ENCODE results near the gene LUM.

LUM gene

GRCh38 chr12:91111366-91112325, at the start of gene LUM:
Gene LUM (minus strand): TSS chr12:91111494. CDS start chr12:91108979, 2,515 bp downstream.
- H3K36me3 ChIP-seq (ENCODE audit: control insufficient read depth, insufficient read depth, low read length): no peaks in the 10 kb centered on the region
- no peak within 1 kb of the TSS for H3K27ac ChIP-seq (ENCODE audit: low read depth, low read length)
- H3K4me3 ChIP-seq (ENCODE audit: low read depth, low read length): no peak within 1 kb of the TSS
- no peaks in the 10 kb centered on the region for H3K9me3 ChIP-seq (ENCODE audit: control insufficient read depth, insufficient read depth, low read length)
- H3K4me1 ChIP-seq (ENCODE audit: control insufficient read depth, insufficient read depth, low read length): peaks cover 8% of the 10 kb centered on the region; the same call in 1 of the 2 replicates
- H3K27me3 ChIP-seq (ENCODE audit: control insufficient read depth, insufficient read depth, low read length): no peaks in the 10 kb centered on the region
- H3K9ac ChIP-seq (ENCODE audit: low read depth, low read length): no peak within 1 kb of the TSS

- Histone ChIP-seq H3K9ac (ENCODE audit: low read depth, low read length) (no peak overlapping the region), H3K9me3 (ENCODE audit: control insufficient read depth, insufficient read depth, low read length) (no peaks in the 10 kb centered on the region), H3K4me1 (ENCODE audit: control insufficient read depth, insufficient read depth, low read length) (no peaks in the 10 kb centered on the region), H3K27ac (ENCODE audit: low read depth, low read length) (no peak overlapping the region), H3K36me3 (ENCODE audit: control insufficient read depth, insufficient read depth, low read length) (no peaks in the 10 kb centered on the region), H3K27me3 (ENCODE audit: control insufficient read depth, insufficient read depth, low read length) (no peaks in the 10 kb centered on the region), H3K4me3 (ENCODE audit: low read depth, low read length) (no peak overlapping the region)
These were observed 49.7 kb upstream of the LUM start for GRCh38 chr12:91161009-91161408.

- Histone ChIP-seq H3K9ac (ENCODE audit: low read depth, low read length) (no peak overlapping the region), H3K36me3 (ENCODE audit: control insufficient read depth, insufficient read depth, low read length) (no peaks in the 10 kb centered on the region), H3K4me1 (ENCODE audit: control insufficient read depth, insufficient read depth, low read length) (no peaks in the 10 kb centered on the region)
These were observed 44.7 kb upstream of the LUM start for GRCh38 chr12:91155990-91156389.

GRCh38 chr12:91154131-91154530, 42.8 kb upstream of the LUM start:
- Histone ChIP-seq H3K9ac (ENCODE audit: low read depth, low read length) (no peak overlapping the region), H3K27me3 (ENCODE audit: control insufficient read depth, insufficient read depth, low read length) (no peaks in the 10 kb centered on the region), H3K27ac (ENCODE audit: low read depth, low read length) (no peak overlapping the region), H3K9me3 (ENCODE audit: control insufficient read depth, insufficient read depth, low read length) (no peaks in the 10 kb centered on the region), H3K36me3 (ENCODE audit: control insufficient read depth, insufficient read depth, low read length) (no peaks in the 10 kb centered on the region), H3K4me3 (ENCODE audit: low read depth, low read length) (no peak overlapping the region), H3K4me1 (ENCODE audit: control insufficient read depth, insufficient read depth, low read length) (no peaks in the 10 kb centered on the region)

More at GRCh38 chr12:91155990-91156389, 44.7 kb upstream of the LUM start:
- no peaks in the 10 kb centered on the region for H3K27me3 ChIP-seq (ENCODE audit: control insufficient read depth, insufficient read depth, low read length)
- H3K9me3 ChIP-seq (ENCODE audit: control insufficient read depth, insufficient read depth, low read length): no peaks in the 10 kb centered on the region
- no peak overlapping the region for H3K4me3 ChIP-seq (ENCODE audit: low read depth, low read length)
- H3K27ac ChIP-seq (ENCODE audit: low read depth, low read length): no peak overlapping the region

- no peak overlapping the region for H3K27ac ChIP-seq (ENCODE audit: low read depth, low read length)
- H3K27me3 ChIP-seq (ENCODE audit: control insufficient read depth, insufficient read depth, low read length): no peaks in the 10 kb centered on the region
- no peaks in the 10 kb centered on the region for H3K4me1 ChIP-seq (ENCODE audit: control insufficient read depth, insufficient read depth, low read length)
- H3K9me3 ChIP-seq (ENCODE audit: control insufficient read depth, insufficient read depth, low read length): no peaks in the 10 kb centered on the region
- H3K36me3 ChIP-seq (ENCODE audit: control insufficient read depth, insufficient read depth, low read length): no peaks in the 10 kb centered on the region
- H3K9ac ChIP-seq (ENCODE audit: low read depth, low read length): no peak overlapping the region
- H3K4me3 ChIP-seq (ENCODE audit: low read depth, low read length): no peak overlapping the region
These were observed 32.8 kb upstream of the LUM start for GRCh38 chr12:91144053-91144452.

GRCh38 chr12:91143206-91143605, 31.9 kb upstream of the LUM start:
- H3K4me1 ChIP-seq (ENCODE audit: control insufficient read depth, insufficient read depth, low read length): no peaks in the 10 kb centered on the region
- H3K9ac ChIP-seq (ENCODE audit: low read depth, low read length): no peak overlapping the region
- H3K4me3 ChIP-seq (ENCODE audit: low read depth, low read length): no peak overlapping the region
- H3K27ac ChIP-seq (ENCODE audit: low read depth, low read length): no peak overlapping the region
- no peaks in the 10 kb centered on the region for H3K9me3 ChIP-seq (ENCODE audit: control insufficient read depth, insufficient read depth, low read length)
- H3K36me3 ChIP-seq (ENCODE audit: control insufficient read depth, insufficient read depth, low read length): no peaks in the 10 kb centered on the region
- no peaks in the 10 kb centered on the region for H3K27me3 ChIP-seq (ENCODE audit: control insufficient read depth, insufficient read depth, low read length)

- Histone ChIP-seq H3K27me3 (ENCODE audit: control insufficient read depth, insufficient read depth, low read length) (no peaks in the 10 kb centered on the region), H3K36me3 (ENCODE audit: control insufficient read depth, insufficient read depth, low read length) (no peaks in the 10 kb centered on the region), H3K9me3 (ENCODE audit: control insufficient read depth, insufficient read depth, low read length) (no peaks in the 10 kb centered on the region), H3K4me1 (ENCODE audit: control insufficient read depth, insufficient read depth, low read length) (no peaks in the 10 kb centered on the region), H3K9ac (ENCODE audit: low read depth, low read length) (no peak overlapping the region), H3K27ac (ENCODE audit: low read depth, low read length) (no peak overlapping the region), H3K4me3 (ENCODE audit: low read depth, low read length) (no peak overlapping the region)
These were observed 30.9 kb upstream of the LUM start for GRCh38 chr12:91142221-91142631.

GRCh38 chr12:91140026-91140931, 29.0 kb upstream of the LUM start:
- Histone ChIP-seq H3K27ac (ENCODE audit: low read depth, low read length) (no peak overlapping the region), H3K9ac (ENCODE audit: low read depth, low read length) (no peak overlapping the region), H3K27me3 (ENCODE audit: control insufficient read depth, insufficient read depth, low read length) (no peaks in the 10 kb centered on the region), H3K4me1 (ENCODE audit: control insufficient read depth, insufficient read depth, low read length) (no peaks in the 10 kb centered on the region), H3K36me3 (ENCODE audit: control insufficient read depth, insufficient read depth, low read length) (no peaks in the 10 kb centered on the region), H3K9me3 (ENCODE audit: control insufficient read depth, insufficient read depth, low read length) (no peaks in the 10 kb centered on the region), H3K4me3 (ENCODE audit: low read depth, low read length) (no peak overlapping the region)

GRCh38 chr12:91139286-91139685, 28.0 kb upstream of the LUM start:
- Histone ChIP-seq H3K9me3 (ENCODE audit: control insufficient read depth, insufficient read depth, low read length) (no peaks in the 10 kb centered on the region), H3K4me1 (ENCODE audit: control insufficient read depth, insufficient read depth, low read length) (no peaks in the 10 kb centered on the region), H3K27me3 (ENCODE audit: control insufficient read depth, insufficient read depth, low read length) (no peaks in the 10 kb centered on the region)

GRCh38 chr12:91138337-91138920, 27.1 kb upstream of the LUM start:
- Histone ChIP-seq H3K9ac (ENCODE audit: low read depth, low read length) (peak overlapping the region; percentile 23; the same call in 1 of the 2 replicates), H3K9me3 (ENCODE audit: control insufficient read depth, insufficient read depth, low read length) (no peaks in the 10 kb centered on the region), H3K27ac (ENCODE audit: low read depth, low read length) (no peak overlapping the region), H3K4me3 (ENCODE audit: low read depth, low read length) (no peak overlapping the region), H3K4me1 (ENCODE audit: control insufficient read depth, insufficient read depth, low read length) (no peaks in the 10 kb centered on the region), H3K27me3 (ENCODE audit: control insufficient read depth, insufficient read depth, low read length) (no peaks in the 10 kb centered on the region), H3K36me3 (ENCODE audit: control insufficient read depth, insufficient read depth, low read length) (no peaks in the 10 kb centered on the region)

More at GRCh38 chr12:91139286-91139685, 28.0 kb upstream of the LUM start:
- no peak overlapping the region for H3K9ac ChIP-seq (ENCODE audit: low read depth, low read length)
- H3K4me3 ChIP-seq (ENCODE audit: low read depth, low read length): no peak overlapping the region
- no peaks in the 10 kb centered on the region for H3K36me3 ChIP-seq (ENCODE audit: control insufficient read depth, insufficient read depth, low read length)
- no peak overlapping the region for H3K27ac ChIP-seq (ENCODE audit: low read depth, low read length)

All from HUES48 (cell line).